Parathyroid adenoma (tissue), 2 donors: ENCODE results near the gene ARID5A.
A peak's percentile ranks its signal among the peaks of the same experiment; 100 is the strongest.

Experiments used
- H2AFZ ChIP-seq: fragments of 300-600 bp; sonication (generic); one replicate; pipeline ENCODE4 v1.7.0; 2017; ENCODE audit warnings: antibody characterized with exemption, mild to moderate bottlenecking
- H3K27ac ChIP-seq: fragments of 300-600 bp; sonication (generic); one replicate; pipeline ENCODE4 v1.7.0; 2017
- H3K27me3 ChIP-seq: fragments of 300-600 bp; sonication (generic); one replicate; pipeline ENCODE4 v1.7.0; 2017; ENCODE audit warnings: low read length; ENCODE audit not compliant: control insufficient read depth, insufficient read depth
- H3K36me3 ChIP-seq: fragments of 300-600 bp; sonication (generic); one replicate; pipeline ENCODE4 v1.7.0; 2017; ENCODE audit warnings: low read length; ENCODE audit not compliant: control insufficient read depth, insufficient read depth
- H3K4me1 ChIP-seq: fragments of 300-600 bp; sonication (generic); one replicate; pipeline ENCODE4 v1.7.0; 2017; ENCODE audit warnings: control low read depth
- H3K4me2 ChIP-seq: fragments of 300-600 bp; sonication (generic); one replicate; pipeline ENCODE4 v1.7.0; 2017; ENCODE audit warnings: low read length
- H3K4me3 ChIP-seq: fragments of 300-600 bp; sonication (generic); one replicate; pipeline ENCODE4 v1.7.0; 2017; ENCODE audit warnings: low read depth, low read length
- H3K79me2 ChIP-seq: fragments of 300-600 bp; sonication (generic); one replicate; pipeline ENCODE4 v1.7.0; 2017; ENCODE audit warnings: control low read depth
- H3K9ac ChIP-seq: fragments of 300-600 bp; sonication (generic); one replicate; pipeline ENCODE4 v1.7.0; 2017; ENCODE audit warnings: mild to moderate bottlenecking
- H3K9me3 ChIP-seq: fragments of 300-600 bp; sonication (generic); one replicate; pipeline ENCODE4 v1.7.0; 2017; ENCODE audit warnings: low read length; ENCODE audit not compliant: control insufficient read depth
- CTCF ChIP-seq: fragments of 300-600 bp; sonication (generic); IDR thresholded peaks from one replicate; pipeline ENCODE4 v1.7.0; 2017; ENCODE audit warnings: antibody characterized with exemption, mild to moderate bottlenecking
- donor health status: primary hyperparathyroidism.

ARID5A gene

GRCh38 chr2:96506907-96507240, 29.7 kb upstream of the ARID5A start:
- H3K4me2 ChIP-seq = no peak overlapping the region
- H2AFZ ChIP-seq = no peak overlapping the region
- no peak overlapping the region for H3K27ac ChIP-seq
- no peak overlapping the region for H3K9ac ChIP-seq
- no peaks in the 10 kb centered on the region for H3K9me3 ChIP-seq
- H3K79me2 ChIP-seq = no peaks in the 10 kb centered on the region
- H3K27me3 ChIP-seq = no peaks in the 10 kb centered on the region
- TF ChIP-seq CTCF = no peak
- no peak overlapping the region for H3K4me3 ChIP-seq
- no peaks in the 10 kb centered on the region for H3K36me3 ChIP-seq
- peaks cover 6% of the 10 kb centered on the region for H3K4me1 ChIP-seq

GRCh38 chr2:96507957-96508520, 28.5 kb upstream of the ARID5A start:
- peak overlapping the region; percentile 92 for H2AFZ ChIP-seq
- H3K79me2 ChIP-seq = no peaks in the 10 kb centered on the region
- peaks cover 6% of the 10 kb centered on the region for H3K4me1 ChIP-seq
- no peaks in the 10 kb centered on the region for H3K36me3 ChIP-seq
- H3K27ac ChIP-seq = no peak overlapping the region
- TF ChIP-seq CTCF = peak; percentile 100
- peak overlapping the region; percentile 28 for H3K4me3 ChIP-seq
- peak overlapping the region; percentile 81 for H3K4me2 ChIP-seq
- no peaks in the 10 kb centered on the region for H3K27me3 ChIP-seq
- H3K9me3 ChIP-seq = no peaks in the 10 kb centered on the region
- no peak overlapping the region for H3K9ac ChIP-seq

GRCh38 chr2:96508521-96509113, 27.9 kb upstream of the ARID5A start:
- peaks cover 6% of the 10 kb centered on the region for H3K4me1 ChIP-seq
- H3K27ac ChIP-seq = no peak overlapping the region
- no peak overlapping the region for H3K4me2 ChIP-seq
- no peak for TF ChIP-seq CTCF
- no peaks in the 10 kb centered on the region for H3K79me2 ChIP-seq
- H3K9me3 ChIP-seq = no peaks in the 10 kb centered on the region
- H3K27me3 ChIP-seq = no peaks in the 10 kb centered on the region
- no peak overlapping the region for H3K9ac ChIP-seq
- no peaks in the 10 kb centered on the region for H3K36me3 ChIP-seq
- H3K4me3 ChIP-seq = no peak overlapping the region
- H2AFZ ChIP-seq = peak overlapping the region; percentile 92

- Histone ChIP-seq H3K9ac (no peak overlapping the region), H3K36me3 (no peaks in the 10 kb centered on the region), H3K4me1 (peaks cover 6% of the 10 kb centered on the region), H3K79me2 (no peaks in the 10 kb centered on the region), H3K27me3 (no peaks in the 10 kb centered on the region), H3K4me3 (no peak overlapping the region), H3K9me3 (no peaks in the 10 kb centered on the region), H2AFZ (peak overlapping the region; percentile 77), H3K4me2 (no peak overlapping the region), H3K27ac (no peak overlapping the region)
- TF ChIP-seq CTCF = peak; percentile 100
These were observed 27.3 kb upstream of the ARID5A start for GRCh38 chr2:96509114-96509846.
